ENCODE data around the gene PNLIP.
A peak's percentile ranks its signal among the peaks of the same experiment; 100 is the strongest.

PNLIP gene

DNA sequence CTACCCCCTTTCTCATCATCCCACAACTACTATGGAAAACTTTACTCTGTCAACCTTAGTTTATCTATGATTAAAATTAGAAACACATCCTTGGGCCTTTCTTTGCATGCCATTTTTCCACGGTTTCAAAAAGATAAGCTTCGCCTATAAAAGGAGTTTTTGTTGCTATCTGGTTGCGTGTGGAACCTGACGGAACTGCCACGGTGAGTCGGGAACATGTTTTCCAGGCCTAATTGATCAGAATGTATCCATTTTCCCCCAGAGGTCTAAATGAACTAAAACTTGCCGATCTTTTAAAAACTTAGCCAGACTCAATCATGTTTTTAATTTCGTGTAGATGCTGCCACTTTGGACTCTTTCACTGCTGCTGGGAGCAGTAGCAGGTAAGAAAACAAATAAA lies at the start of gene PNLIP:
TSS of gene PNLIP (plus strand) at position 176 of the 400 bp plus-strand sequence. CDS start at position 338, 162 bp downstream.
- no peak within 1 kb of the TSS for H3K4me3 ChIP-seq (replicated peaks in 1 of 2; ENCODE audit: low read depth in 2 of 2, low read length in 2 of 2)
- TF ChIP-seq, protein P1, sequence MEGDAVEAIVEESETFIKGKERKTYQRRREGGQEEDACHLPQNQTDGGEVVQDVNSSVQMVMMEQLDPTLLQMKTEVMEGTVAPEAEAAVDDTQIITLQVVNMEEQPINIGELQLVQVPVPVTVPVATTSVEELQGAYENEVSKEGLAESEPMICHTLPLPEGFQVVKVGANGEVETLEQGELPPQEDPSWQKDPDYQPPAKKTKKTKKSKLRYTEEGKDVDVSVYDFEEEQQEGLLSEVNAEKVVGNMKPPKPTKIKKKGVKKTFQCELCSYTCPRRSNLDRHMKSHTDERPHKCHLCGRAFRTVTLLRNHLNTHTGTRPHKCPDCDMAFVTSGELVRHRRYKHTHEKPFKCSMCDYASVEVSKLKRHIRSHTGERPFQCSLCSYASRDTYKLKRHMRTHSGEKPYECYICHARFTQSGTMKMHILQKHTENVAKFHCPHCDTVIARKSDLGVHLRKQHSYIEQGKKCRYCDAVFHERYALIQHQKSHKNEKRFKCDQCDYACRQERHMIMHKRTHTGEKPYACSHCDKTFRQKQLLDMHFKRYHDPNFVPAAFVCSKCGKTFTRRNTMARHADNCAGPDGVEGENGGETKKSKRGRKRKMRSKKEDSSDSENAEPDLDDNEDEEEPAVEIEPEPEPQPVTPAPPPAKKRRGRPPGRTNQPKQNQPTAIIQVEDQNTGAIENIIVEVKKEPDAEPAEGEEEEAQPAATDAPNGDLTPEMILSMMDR (IDR thresholded peaks at IDR 0.05; ENCODE audit: low read depth, low read length) = no peak
- no peak for DNase-seq (ENCODE audit: low read depth in 2 of 2)

DNA sequence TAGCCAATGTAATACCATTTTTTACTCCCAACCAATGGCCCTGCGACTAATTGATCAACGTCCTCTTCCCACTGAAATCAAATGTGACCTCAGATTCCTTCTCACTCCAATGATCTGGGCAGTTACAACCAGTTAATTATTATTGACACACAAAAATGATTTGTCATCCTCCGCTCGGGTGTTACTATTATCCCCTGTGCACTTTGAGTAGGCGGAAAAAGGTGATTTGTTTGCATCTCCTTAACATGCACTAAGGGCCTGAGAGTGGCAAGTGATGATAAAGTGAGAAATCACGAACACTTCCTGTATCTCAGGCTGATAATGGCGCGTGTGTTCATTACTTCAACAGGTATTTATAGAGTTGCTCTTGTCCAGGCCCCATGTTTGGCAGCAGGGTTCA lies 40.9 kb upstream of the PNLIP start:
- TF ChIP-seq, protein P1 (IDR thresholded peaks at IDR 0.05; ENCODE audit: low read depth, low read length) = no peak
- no peak for DNase-seq (ENCODE audit: low read depth in 2 of 2)

DNA sequence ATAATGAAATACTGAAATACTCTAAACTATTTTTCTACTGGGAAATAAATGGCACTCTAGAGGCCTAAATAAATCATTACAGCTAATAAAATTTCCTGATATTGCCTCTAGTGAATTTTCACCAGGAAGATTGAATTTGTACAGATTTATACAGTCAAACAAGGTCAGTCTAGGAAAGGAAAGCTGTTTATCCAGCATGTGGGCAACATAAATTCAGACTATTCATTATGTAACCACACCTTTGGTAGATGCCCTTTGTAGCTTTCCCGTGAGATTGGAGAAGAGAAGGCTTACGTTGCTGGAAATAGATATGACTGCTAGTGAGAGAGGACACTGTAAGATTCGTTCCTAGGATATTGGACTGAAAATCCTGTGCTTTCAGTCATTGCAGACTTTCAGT lies 35.2 kb upstream of the PNLIP start:
- no peak overlapping the region for H3K4me3 ChIP-seq (replicated peaks in 1 of 2; ENCODE audit: low read depth in 2 of 2, low read length in 2 of 2)
- TF ChIP-seq, protein P1 (IDR thresholded peaks at IDR 0.05; ENCODE audit: low read depth, low read length) = no peak
- no peak for DNase-seq (ENCODE audit: low read depth in 2 of 2)

More for the DNA sequence above, 40.9 kb upstream of the PNLIP start:
- H3K4me3 ChIP-seq (replicated peaks in 1 of 2; ENCODE audit: low read depth in 2 of 2, low read length in 2 of 2) = no peak overlapping the region

DNA sequence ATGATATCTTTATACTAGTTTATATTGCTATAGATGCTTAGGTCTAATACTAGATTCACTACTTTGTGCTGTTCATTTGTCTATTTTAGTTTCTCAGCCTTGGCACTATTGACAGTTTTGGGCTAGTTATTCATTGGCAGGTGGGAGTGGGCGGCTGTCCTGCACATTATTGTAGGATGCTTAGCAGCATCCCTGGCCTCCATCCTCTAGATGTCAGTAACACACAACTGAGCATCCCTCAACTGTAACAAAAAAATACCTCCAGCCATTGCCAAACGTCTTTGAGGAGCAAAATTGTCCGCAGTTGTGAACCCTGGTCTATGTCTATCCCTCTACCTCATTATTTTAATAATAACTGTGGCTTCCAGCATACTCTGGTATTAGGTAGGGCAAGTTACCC lies 34.4 kb upstream of the PNLIP start:
- TF ChIP-seq, protein P1 (IDR thresholded peaks at IDR 0.05; ENCODE audit: low read depth, low read length) = no peak

DNA sequence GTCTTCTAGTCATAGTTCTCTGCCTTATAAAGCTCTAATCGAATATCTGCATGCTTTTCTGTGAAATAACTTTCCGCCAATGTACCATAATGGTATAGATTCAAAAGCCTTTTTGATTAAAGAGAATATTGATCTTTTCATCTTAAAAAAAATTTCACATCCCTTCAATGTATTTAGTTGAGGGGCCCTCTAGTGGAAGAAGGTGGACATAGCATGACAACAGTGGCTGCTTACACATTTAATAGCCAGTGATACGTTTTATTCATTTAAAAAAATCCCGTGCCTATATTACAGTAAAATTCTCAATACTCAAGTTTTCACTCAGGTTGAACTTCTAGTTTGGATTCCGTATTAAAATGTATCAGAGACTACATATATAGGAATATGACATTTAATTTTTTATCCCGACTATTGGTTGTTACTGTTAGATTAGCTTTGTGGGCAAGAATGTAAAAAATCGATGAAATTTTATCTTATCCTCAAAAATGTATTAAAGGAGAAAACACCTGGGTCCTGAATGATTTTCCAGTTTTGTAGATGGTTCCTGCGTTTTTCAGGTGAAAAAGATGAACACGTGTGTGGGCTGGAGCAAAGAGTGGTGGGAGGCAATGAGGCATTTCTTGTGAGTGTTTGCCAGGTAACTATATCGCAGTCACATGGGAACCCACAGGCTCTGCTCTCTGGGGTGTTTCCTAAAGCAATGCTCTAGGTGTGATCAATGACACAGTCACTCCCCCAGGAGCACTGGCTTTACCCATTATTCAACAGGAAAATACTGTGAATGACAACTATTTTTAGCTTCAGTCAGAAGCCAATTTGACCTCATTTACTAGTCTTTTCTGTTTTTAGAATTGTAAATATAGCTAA lies 24.1 kb upstream of the PNLIP start:
- H3K4me3 ChIP-seq (replicated peaks in 1 of 2; ENCODE audit: low read depth in 2 of 2, low read length in 2 of 2) = no peak overlapping the region
- DNase-seq (ENCODE audit: low read depth in 2 of 2) = peak; percentile 61 to 62
- TF ChIP-seq, protein P1 (IDR thresholded peaks at IDR 0.05; ENCODE audit: low read depth, low read length) = peak; percentile 76

More for the DNA sequence above, 34.4 kb upstream of the PNLIP start:
- DNase-seq (ENCODE audit: low read depth in 2 of 2) = no peak
- no peak overlapping the region for H3K4me3 ChIP-seq (replicated peaks in 1 of 2; ENCODE audit: low read depth in 2 of 2, low read length in 2 of 2)

DNA sequence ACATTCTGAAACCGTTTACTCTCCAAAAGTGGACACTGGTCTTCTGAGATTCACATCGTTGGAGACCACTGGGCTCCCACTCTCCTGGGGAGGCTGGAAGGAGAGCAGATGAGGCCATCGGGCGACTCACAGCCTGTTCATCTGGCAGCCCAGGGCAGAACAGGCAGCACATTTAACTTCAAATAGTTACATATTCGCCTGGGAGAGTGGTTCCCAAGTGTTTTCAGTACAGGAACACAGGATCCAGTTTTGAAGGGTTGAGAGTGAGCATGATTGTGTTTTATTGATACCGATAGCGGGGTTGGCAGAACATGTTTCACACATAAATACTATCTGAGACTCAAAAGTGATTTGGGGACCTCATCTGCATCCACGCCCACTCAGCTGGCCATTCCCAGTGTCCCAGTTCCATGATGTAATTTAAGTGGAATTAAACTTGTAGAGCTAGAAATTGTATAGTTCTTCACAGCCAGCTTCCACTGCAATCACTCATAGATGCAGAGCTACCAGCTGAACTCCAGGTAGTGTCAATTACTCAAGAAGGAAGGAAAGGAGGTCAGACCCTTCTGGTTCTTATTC lies 22.8 kb upstream of the PNLIP start:
- TF ChIP-seq, protein P1 (IDR thresholded peaks at IDR 0.05; ENCODE audit: low read depth, low read length) = no peak
- DNase-seq (ENCODE audit: low read depth in 2 of 2) = no peak
- no peak overlapping the region for H3K4me3 ChIP-seq (replicated peaks in 1 of 2; ENCODE audit: low read depth in 2 of 2, low read length in 2 of 2)
